ENCODE results near the gene PGAM2. TPM values are rescaled to one million over a fixed set of nuclear protein-coding genes. Genes with fewer than 3 reads are reported as not detected.
A peak's percentile ranks its signal among the peaks of the same experiment; 100 is the strongest.
"Not testable (repeated sequence)": the region's sequence is repeated elsewhere in the genome, so short reads cannot be mapped to it uniquely, and the experiment has no call there.

PGAM2 gene
- total RNA-seq, 1 experiment from 2014 or later = 9.7 TPM

DNA sequence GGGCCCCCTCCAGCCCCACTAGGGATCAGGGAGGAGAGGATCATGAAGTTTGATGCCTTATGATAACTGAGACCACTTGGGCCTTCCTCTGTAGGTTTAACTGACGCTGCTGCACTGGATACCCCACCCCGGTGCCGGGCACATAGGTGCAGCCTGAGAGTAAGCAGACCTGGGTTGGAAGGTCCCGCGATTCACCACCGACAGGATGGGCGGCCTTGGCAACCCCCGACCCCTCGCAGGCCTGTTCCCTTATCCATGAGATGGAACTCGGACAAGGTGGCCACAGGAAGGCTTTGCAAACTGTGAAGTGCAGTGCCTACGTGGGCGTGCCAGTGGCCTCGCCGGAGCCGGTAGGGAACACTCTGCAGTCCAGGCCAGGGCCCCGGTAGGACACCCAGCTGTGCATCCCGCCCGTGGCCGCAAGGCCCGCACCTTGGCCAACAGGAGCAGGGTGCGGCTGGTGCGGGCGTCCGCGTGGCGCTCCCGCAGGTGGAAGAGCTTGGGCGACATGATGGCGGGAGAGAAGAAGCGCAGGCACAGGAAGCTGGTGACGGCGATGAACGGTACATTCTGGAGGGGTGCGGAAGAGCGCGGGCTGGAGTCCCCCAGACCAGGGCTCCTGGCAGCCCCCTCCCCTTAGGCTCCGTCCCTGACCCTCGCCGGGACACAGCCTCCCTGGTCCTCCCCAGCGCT lies 25.4 kb downstream of the PGAM2 start:
- intact Hi-C loops (cut with micrococcal nuclease; ENCODE audit: unreplicated experiment); H3K9me3 ChIP-seq (ENCODE audit: insufficient read depth, low read depth); H3K36me3 ChIP-seq (ENCODE audit: low read depth); H3K27me3 ChIP-seq (ENCODE audit: insufficient read depth, low read depth); CTCF ChIA-PET; H3K27ac ChIP-seq; H3K4me2 ChIP-seq; H2AFZ ChIP-seq; H4K20me1 ChIP-seq (ENCODE audit: insufficient read depth); H3K9me2 ChIP-seq (ENCODE audit: insufficient read depth); H3K79me2 ChIP-seq (ENCODE audit: low read depth); H3K4me1 ChIP-seq (replicated peaks; ENCODE audit: insufficient read depth); POLR2A ChIA-PET (ENCODE audit: unreplicated experiment); DNase-seq; BruUV-seq (replicated peaks); H3K4me3 ChIP-seq: not testable (repeated sequence)
- H3F3A ChIP-seq (ENCODE audit: insufficient read depth, low read depth) = peaks cover 18% of the 10 kb centered on the region

DNA sequence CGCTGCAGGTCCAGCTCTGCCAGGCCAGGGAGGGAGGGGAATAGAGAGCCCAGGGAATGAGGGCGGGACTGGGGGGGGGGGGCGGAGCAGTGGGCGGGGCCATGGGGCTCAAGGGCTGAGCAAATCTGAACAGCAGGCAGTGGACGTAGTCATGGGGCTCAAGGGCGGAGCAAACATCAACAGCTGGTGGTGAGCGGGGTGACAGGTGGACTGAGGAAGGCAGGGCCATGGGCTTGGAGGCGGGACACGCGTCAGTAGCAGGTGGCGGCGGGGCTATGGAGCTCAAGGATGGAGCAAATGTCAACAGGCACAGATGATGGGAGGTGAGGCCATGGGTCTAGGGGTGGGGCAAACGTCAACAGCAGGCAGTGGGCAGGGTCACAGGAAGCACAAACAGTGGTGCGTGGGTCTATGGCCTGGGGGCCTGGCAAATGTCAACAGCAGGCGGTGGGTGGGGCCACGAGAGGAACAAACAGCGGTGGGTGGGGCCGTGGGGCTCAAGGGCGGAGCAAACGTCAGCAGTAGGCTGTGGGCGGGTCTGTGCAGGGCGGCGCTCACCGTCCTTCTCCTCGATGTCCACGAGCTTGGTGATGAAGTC lies 26.3 kb downstream of the PGAM2 start:
- H3K4me1 ChIP-seq (replicated peaks; ENCODE audit: insufficient read depth); H3K9me2 ChIP-seq (ENCODE audit: insufficient read depth); H3K27me3 ChIP-seq (ENCODE audit: insufficient read depth, low read depth); intact Hi-C loops (cut with micrococcal nuclease; ENCODE audit: unreplicated experiment); BruUV-seq (replicated peaks); H4K20me1 ChIP-seq (ENCODE audit: insufficient read depth); H3K79me2 ChIP-seq (ENCODE audit: low read depth); H3K36me3 ChIP-seq (ENCODE audit: low read depth); H3K27ac ChIP-seq; H3K9me3 ChIP-seq (ENCODE audit: insufficient read depth, low read depth): not testable (repeated sequence)
- DNase-seq = peak; percentile 88 to 96
- H2AFZ ChIP-seq = peak overlapping the region; percentile 74
- peaks cover 15% of the 10 kb centered on the region for H3F3A ChIP-seq (ENCODE audit: insufficient read depth, low read depth)
- CTCF ChIA-PET = interaction anchor here (0.7 kb wide), 1 partner anchor 163 kb away, joined by 3 read pairs; no protein-coding TSS in a partner anchor
- peak overlapping the region; percentile 46 for H3K4me2 ChIP-seq
- H3K4me3 ChIP-seq = peak overlapping the region; percentile 19; the same call in 1 of the 2 replicates
- POLR2A ChIA-PET (ENCODE audit: unreplicated experiment) = interaction anchor here (0.5 to 0.7 kb wide), 3 partner anchors 66 to 124 kb away, joined by 3 to 11 read pairs (median 3); no protein-coding TSS in a partner anchor

DNA sequence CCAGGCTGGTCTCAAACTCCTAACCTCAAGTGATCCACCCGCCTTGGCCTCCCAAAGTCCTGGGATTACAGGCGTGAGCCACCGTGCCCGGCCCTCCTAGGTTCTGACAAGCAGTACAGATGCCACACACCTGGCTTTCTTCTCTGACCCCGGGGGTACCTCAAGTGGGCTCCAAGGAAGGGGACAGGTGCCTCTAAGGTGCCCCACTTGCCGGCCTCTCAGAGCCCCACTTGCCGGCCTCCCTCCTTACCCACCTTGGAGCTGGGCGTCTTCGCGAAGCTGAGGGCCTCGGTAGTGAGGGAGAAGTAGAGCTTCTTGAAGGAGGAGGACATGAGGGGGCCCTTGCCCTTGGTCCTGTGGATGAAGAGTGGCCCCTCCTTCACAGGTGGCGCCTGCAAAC lies 26.8 kb downstream of the PGAM2 start:
- POLR2A ChIA-PET (ENCODE audit: unreplicated experiment) = interaction anchor here (0.5 to 0.7 kb wide), 3 partner anchors 67 to 125 kb away, joined by 3 to 11 read pairs (median 3); no protein-coding TSS in a partner anchor
- H3K27ac ChIP-seq; H3K4me1 ChIP-seq (replicated peaks; ENCODE audit: insufficient read depth); BruUV-seq (replicated peaks); H3K27me3 ChIP-seq (ENCODE audit: insufficient read depth, low read depth); H3K4me3 ChIP-seq; H2AFZ ChIP-seq; DNase-seq; H3F3A ChIP-seq (ENCODE audit: insufficient read depth, low read depth); H3K9me2 ChIP-seq (ENCODE audit: insufficient read depth); intact Hi-C loops (cut with micrococcal nuclease; ENCODE audit: unreplicated experiment); H3K79me2 ChIP-seq (ENCODE audit: low read depth); H4K20me1 ChIP-seq (ENCODE audit: insufficient read depth); H3K9me3 ChIP-seq (ENCODE audit: insufficient read depth, low read depth); H3K4me2 ChIP-seq; H3K36me3 ChIP-seq (ENCODE audit: low read depth): not testable (repeated sequence)
- CTCF ChIA-PET = interaction anchor here (0.7 kb wide), 1 partner anchor 163 kb away, joined by 3 read pairs; no protein-coding TSS in a partner anchor

DNA sequence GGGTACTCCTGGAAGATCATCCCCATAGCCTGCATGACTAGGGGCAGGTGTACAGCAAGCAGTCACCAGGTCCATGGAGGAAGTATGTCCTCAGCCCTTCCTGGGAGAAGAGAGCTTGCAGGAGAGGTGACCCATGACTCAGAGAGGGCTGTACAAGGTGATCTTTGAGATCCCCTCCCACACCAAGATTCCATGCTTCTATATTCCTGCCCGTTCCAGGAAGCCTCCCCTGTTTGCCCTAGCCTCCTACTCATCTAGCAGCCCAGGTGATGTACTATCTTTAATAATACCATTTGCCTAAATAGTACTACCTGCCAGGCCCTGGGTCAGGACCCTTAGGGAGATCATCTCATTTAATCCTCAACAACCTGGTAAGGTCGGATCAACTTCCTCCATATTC lies 27.4 kb downstream of the PGAM2 start:
- peak in 1 of 2 experiments; percentile 33 for DNase-seq
- CTCF ChIA-PET; H3F3A ChIP-seq (ENCODE audit: insufficient read depth, low read depth); POLR2A ChIA-PET (ENCODE audit: unreplicated experiment); H3K9me2 ChIP-seq (ENCODE audit: insufficient read depth); H3K9me3 ChIP-seq (ENCODE audit: insufficient read depth, low read depth); H2AFZ ChIP-seq; H4K20me1 ChIP-seq (ENCODE audit: insufficient read depth); H3K36me3 ChIP-seq (ENCODE audit: low read depth); intact Hi-C loops (cut with micrococcal nuclease; ENCODE audit: unreplicated experiment); H3K4me2 ChIP-seq; H3K4me1 ChIP-seq (replicated peaks; ENCODE audit: insufficient read depth); H3K79me2 ChIP-seq (ENCODE audit: low read depth); BruUV-seq (replicated peaks); H3K27me3 ChIP-seq (ENCODE audit: insufficient read depth, low read depth); H3K4me3 ChIP-seq; H3K27ac ChIP-seq: not testable (repeated sequence)

DNA sequence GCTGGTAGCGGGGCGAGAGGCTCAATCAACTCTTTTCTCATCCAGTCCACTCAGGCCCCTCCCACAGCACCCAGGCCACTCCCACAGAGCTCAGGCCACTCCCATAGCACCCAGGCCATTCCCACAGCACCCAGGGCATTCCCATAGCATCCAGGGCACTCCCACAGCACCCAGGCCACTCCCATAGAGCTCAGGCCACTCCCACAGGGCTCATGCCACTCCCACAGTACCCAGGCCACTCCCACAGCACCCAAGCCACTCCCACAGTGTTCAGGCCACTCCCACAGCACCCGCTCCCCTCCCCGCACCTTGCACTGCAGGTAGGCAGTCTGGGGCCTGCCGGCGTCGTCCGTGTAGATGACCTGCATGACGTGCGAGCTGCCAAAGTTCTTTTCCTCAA lies 29.0 kb downstream of the PGAM2 start:
- H3K4me1 ChIP-seq (replicated peaks; ENCODE audit: insufficient read depth); H3K36me3 ChIP-seq (ENCODE audit: low read depth); H3F3A ChIP-seq (ENCODE audit: insufficient read depth, low read depth); BruUV-seq (replicated peaks); H3K27ac ChIP-seq; POLR2A ChIA-PET (ENCODE audit: unreplicated experiment); CTCF ChIA-PET; H3K9me3 ChIP-seq (ENCODE audit: insufficient read depth, low read depth); H3K27me3 ChIP-seq (ENCODE audit: insufficient read depth, low read depth); H3K79me2 ChIP-seq (ENCODE audit: low read depth); H3K4me3 ChIP-seq; intact Hi-C loops (cut with micrococcal nuclease; ENCODE audit: unreplicated experiment); H4K20me1 ChIP-seq (ENCODE audit: insufficient read depth); H3K9me2 ChIP-seq (ENCODE audit: insufficient read depth); H2AFZ ChIP-seq: not testable (repeated sequence)
- peak; percentile 42 to 56 for DNase-seq
- H3K4me2 ChIP-seq = peak overlapping the region; percentile 61

DNA sequence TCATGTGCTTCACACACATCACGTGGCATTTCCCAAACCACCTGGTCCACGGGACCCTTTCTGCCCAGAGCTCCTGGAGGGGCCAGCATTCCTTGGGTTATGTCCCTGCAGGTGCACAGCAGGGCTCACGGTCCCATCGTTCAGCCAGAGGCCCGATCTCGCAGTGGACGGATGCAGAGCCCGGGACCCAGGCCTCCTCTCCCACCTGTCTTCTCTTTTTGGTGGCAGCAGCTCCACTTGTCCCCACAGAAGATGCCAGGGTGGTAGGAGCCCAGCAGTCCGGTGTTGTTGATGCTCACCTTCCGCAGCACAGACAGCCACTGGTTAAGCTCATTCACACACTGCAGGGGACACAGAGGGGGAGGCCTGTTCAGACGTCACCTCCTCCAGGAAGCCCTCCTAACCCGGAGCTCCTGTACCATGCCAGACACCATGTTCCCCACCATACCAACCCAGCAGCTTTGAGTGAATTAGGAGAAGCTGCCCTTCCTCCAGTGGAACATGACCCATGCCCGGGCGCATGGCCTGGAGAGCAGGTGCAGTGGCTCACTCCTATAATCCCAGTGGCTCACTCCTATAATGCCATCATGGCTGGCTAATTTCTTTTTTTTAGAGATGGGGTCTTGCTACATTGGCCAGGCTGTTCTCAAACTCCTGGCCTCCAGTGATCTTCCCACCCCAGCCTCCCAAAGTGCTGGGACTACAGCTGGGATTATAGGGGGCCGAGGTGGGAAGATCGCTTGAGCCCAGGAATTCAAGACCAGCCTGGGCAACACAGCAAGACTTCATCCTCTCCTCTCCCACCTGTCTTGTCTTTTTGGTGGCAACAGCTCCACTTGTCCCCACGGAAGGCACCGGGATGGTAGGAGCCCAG lies 31.2 kb downstream of the PGAM2 start:
- H3K27ac ChIP-seq; H3K36me3 ChIP-seq (ENCODE audit: low read depth); H3F3A ChIP-seq (ENCODE audit: insufficient read depth, low read depth); H3K9me3 ChIP-seq (ENCODE audit: insufficient read depth, low read depth); H3K9me2 ChIP-seq (ENCODE audit: insufficient read depth); H3K4me2 ChIP-seq; H3K79me2 ChIP-seq (ENCODE audit: low read depth); H2AFZ ChIP-seq; H3K4me1 ChIP-seq (replicated peaks; ENCODE audit: insufficient read depth); H3K4me3 ChIP-seq; BruUV-seq (replicated peaks); intact Hi-C loops (cut with micrococcal nuclease; ENCODE audit: unreplicated experiment); H4K20me1 ChIP-seq (ENCODE audit: insufficient read depth); POLR2A ChIA-PET (ENCODE audit: unreplicated experiment); H3K27me3 ChIP-seq (ENCODE audit: insufficient read depth, low read depth): not testable (repeated sequence)
- peak in 1 of 2 experiments; percentile 4 for DNase-seq
- CTCF ChIA-PET = interaction anchor here (0.7 kb wide), 1 partner anchor 89 kb away, joined by 3 read pairs; the partner anchor contains the start of gene POLD2

DNA sequence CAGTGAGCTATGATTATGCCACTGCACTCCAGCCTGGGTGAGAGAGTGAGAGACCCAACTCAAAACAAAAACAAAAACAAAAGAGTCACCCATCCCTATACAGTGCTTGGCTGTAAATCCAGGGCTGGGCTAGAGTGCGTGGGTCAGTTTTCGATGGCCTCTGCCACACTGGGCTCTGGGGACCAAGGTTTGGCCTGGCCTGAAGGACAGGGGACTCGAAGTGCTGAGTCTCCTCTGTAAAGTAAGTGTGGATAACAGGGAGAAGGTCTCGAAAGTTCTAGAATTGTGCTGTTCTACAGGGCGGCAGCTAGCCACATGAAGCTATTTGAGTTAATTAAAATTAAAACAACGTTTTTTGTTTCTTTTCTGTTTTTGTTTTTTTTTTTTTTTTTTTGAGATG lies 33.3 kb downstream of the PGAM2 start:
- intact Hi-C loops (cut with micrococcal nuclease; ENCODE audit: unreplicated experiment); H3F3A ChIP-seq (ENCODE audit: insufficient read depth, low read depth); H3K9me3 ChIP-seq (ENCODE audit: insufficient read depth, low read depth); H3K79me2 ChIP-seq (ENCODE audit: low read depth); H3K36me3 ChIP-seq (ENCODE audit: low read depth); POLR2A ChIA-PET (ENCODE audit: unreplicated experiment); H2AFZ ChIP-seq; H3K4me2 ChIP-seq; CTCF ChIA-PET; H3K9me2 ChIP-seq (ENCODE audit: insufficient read depth); H3K4me1 ChIP-seq (replicated peaks; ENCODE audit: insufficient read depth); BruUV-seq (replicated peaks); H3K27me3 ChIP-seq (ENCODE audit: insufficient read depth, low read depth); H3K4me3 ChIP-seq; H3K27ac ChIP-seq; H4K20me1 ChIP-seq (ENCODE audit: insufficient read depth): not testable (repeated sequence)
- DNase-seq = peak in 1 of 2 experiments; percentile 13
